DOHH2 (cell line): ENCODE measurements around the gene PDZD4.

Experiments used
- CTCF ChIP-seq: fragments of 200-600 bp; sonication (generic); IDR thresholded peaks from one replicate; pipeline ENCODE4 v1.5.1; 2014; ENCODE audit warnings: antibody characterized with exemption, mild to moderate bottlenecking, low read depth, low read length; ENCODE audit not compliant: poor library complexity, severe bottlenecking
- EZH2phosphoT487 ChIP-seq: fragments of 200-600 bp; sonication (generic); IDR thresholded peaks from 2 replicates; pipeline ENCODE4 v1.6.1; 2017; ENCODE audit warnings: borderline replicate concordance, mild to moderate bottlenecking, antibody characterized with exemption, low read length, moderate library complexity, mixed read lengths

GRCh38 chrX:153800177-153800722 is 30.1 kb downstream of the PDZD4 start:
- TF ChIP-seq CTCF (no peak), EZH2phosphoT487 (no peak)
